SW 1271 (cell line): ENCODE results near the gene AZI2.

Source experiments
- DNase-seq, 2 experiments: peaks; one replicate each; lab custom pipeline; 2025; lab: John Stamatoyannopoulos, UW

Gene AZI2

GRCh38 chr3:28348629-28349468, at the start of gene AZI2, which contains the start of gene ZCWPW2:
AZI2 (minus strand) TSS chr3:28348824; CDS start chr3:28340617, 8,207 bp downstream.
ZCWPW2 (plus strand) TSS chr3:28348721; CDS start chr3:28413069, 64,348 bp downstream.
- DNase-seq, result peak; percentile 88 to 96

GRCh38 chr3:28388978-28389377, 40.4 kb upstream of the AZI2 start:
- DNase-seq, result no peak

- DNase-seq, result no peak
These were observed 37.4 kb upstream of the AZI2 start for GRCh38 chr3:28386049-28386448.

- DNase-seq, result no peak
These were observed 27.8 kb upstream of the AZI2 start for GRCh38 chr3:28376424-28376823.

GRCh38 chr3:28349469-28350000, 911 bp upstream of the AZI2 start:
- DNase-seq, result no peak

- DNase-seq, result no peak
These were observed 377 bp downstream of the AZI2 start for GRCh38 chr3:28348265-28348628.

- DNase-seq, result no peak
These were observed 1.0 kb downstream of the AZI2 start for GRCh38 chr3:28347374-28348264.

GRCh38 chr3:28345690-28346089, 2.9 kb downstream of the AZI2 start:
- DNase-seq, result no peak

- DNase-seq, result no peak
These were observed 5.5 kb downstream of the AZI2 start for GRCh38 chr3:28343144-28343543.

GRCh38 chr3:28337230-28337629, 11.4 kb downstream of the AZI2 start:
- no peak for DNase-seq

GRCh38 chr3:28335246-28335645, 13.4 kb downstream of the AZI2 start:
- no peak for DNase-seq

- peak in 1 of 2 experiments; percentile 34 for DNase-seq
These were observed 14.1 kb downstream of the AZI2 start for GRCh38 chr3:28334552-28334951.

GRCh38 chr3:28328188-28329151, 20.2 kb downstream of the AZI2 start:
- DNase-seq, result peak in 1 of 2 experiments; percentile 60

GRCh38 chr3:28326458-28326926, 22.1 kb downstream of the AZI2 start:
- no peak for DNase-seq

- no peak for DNase-seq
These were observed 26.2 kb downstream of the AZI2 start for GRCh38 chr3:28322464-28322863.

- no peak for DNase-seq
These were observed 27.6 kb downstream of the AZI2 start for GRCh38 chr3:28320981-28321380.

- peak; percentile 26 to 55 for DNase-seq
These were observed 31.1 kb downstream of the AZI2 start for GRCh38 chr3:28317438-28318022.

- DNase-seq, result no peak
These were observed 32.4 kb downstream of the AZI2 start for GRCh38 chr3:28316226-28316625.

- no peak for DNase-seq
These were observed 32.9 kb downstream of the AZI2 start for GRCh38 chr3:28315711-28316110.

- no peak for DNase-seq
These were observed 40.4 kb downstream of the AZI2 start for GRCh38 chr3:28308196-28308595.

- no peak for DNase-seq
These were observed 46.9 kb downstream of the AZI2 start for GRCh38 chr3:28301688-28302087.
